WTC11 (cell line): ENCODE data around the gene NCSTN.

Experiments used
- CTCF ChIP-seq: fragments of 200-600 bp; IDR thresholded peaks from 2 replicates; pipeline ENCODE4 v1.8.0; 2022; ENCODE audit warnings: antibody characterized with exemption
- ELF4 ChIP-seq: sonication (generic); formaldehyde crosslinking; IDR thresholded peaks from 2 replicates; pipeline ENCODE4 v1.8.1; 2022; ENCODE audit warnings: low read depth, mild to moderate bottlenecking, moderate library complexity, missing genetic modification reagents
- ETV6 ChIP-seq: sonication (generic); formaldehyde crosslinking; IDR thresholded peaks from 2 replicates; pipeline ENCODE4 v1.8.1; 2022; ENCODE audit warnings: mild to moderate bottlenecking, missing genetic modification reagents
- USF1 ChIP-seq: sonication (generic); formaldehyde crosslinking; IDR thresholded peaks from 2 replicates; pipeline ENCODE4 v1.8.0; 2022; ENCODE audit warnings: mild to moderate bottlenecking, missing genetic modification reagents
- ZNF121 ChIP-seq: sonication (generic); formaldehyde crosslinking; IDR thresholded peaks from 2 replicates; pipeline ENCODE4 v1.8.0; 2023; ENCODE audit warnings: missing genetic modification reagents

GRCh38 chr1:160360227-160360695, 17.1 kb downstream of the NCSTN start:
- TF ChIP-seq CTCF = no peak
- no peak for TF ChIP-seq USF1 (CRISPR knock-in tag)
- no peak for TF ChIP-seq ZNF121 (CRISPR knock-in tag)
- TF ChIP-seq ELF4 (CRISPR knock-in tag) = no peak
- no peak for TF ChIP-seq ETV6 (CRISPR knock-in tag)
